Spleen (tissue), 11 donors: ENCODE data around the gene KLHL26. TPM values are rescaled to one million over a fixed set of nuclear protein-coding genes. Genes with fewer than 3 reads are reported as not detected.

ENCODE experiments used
- DNase-seq: peaks from one replicate; pipeline ENCODE4 v3.0.0-alpha.2; 2020
- H3K27ac ChIP-seq, 8 donors: fragments of 200-600 bp; sonication (generic) in 7 of 8; 1 replicate in 4 of 8; 2 replicates in 4 of 8; pipeline versions ENCODE4 v1.5.0 to v1.8.0; 2016 to 2021; ENCODE audit warnings: inconsistent platforms in 4 of 8, mild to moderate bottlenecking in 4 of 8, moderate library complexity in 1 of 8
- H3K27me3 ChIP-seq, 7 donors: fragments of 200-600 bp; sonication (generic) in 6 of 7; replicated peaks in 1 of 7; 1 replicate in 4 of 7; 2 replicates in 3 of 7; pipeline versions ENCODE4 v1.5.0 to v1.8.0; 2016 to 2021; ENCODE audit warnings: inconsistent platforms in 3 of 7, mild to moderate bottlenecking in 1 of 7
- H3K36me3 ChIP-seq, 6 donors: fragments of 200-600 bp; sonication (generic) in 5 of 6; 1 replicate in 4 of 6; 2 replicates in 2 of 6; pipeline versions ENCODE4 v1.5.0 to v1.8.0; 2016 to 2021; ENCODE audit warnings: inconsistent platforms in 2 of 6
- H3K4me1 ChIP-seq, 6 donors: fragments of 200-600 bp; sonication (generic) in 5 of 6; 1 replicate in 3 of 6; 2 replicates in 3 of 6; pipeline versions ENCODE4 v1.5.0 to v1.8.0; 2016 to 2021; ENCODE audit warnings: inconsistent platforms in 3 of 6
- H3K4me3 ChIP-seq, 8 donors: fragments of 200-600 bp; sonication (generic) in 7 of 8; 1 replicate in 4 of 8; 2 replicates in 4 of 8; pipeline versions ENCODE4 v1.5.0 to v1.8.0; 2016 to 2021; ENCODE audit warnings: inconsistent platforms in 4 of 8, mild to moderate bottlenecking in 4 of 8, moderate library complexity in 2 of 8
- H3K9me3 ChIP-seq, 8 donors: fragments of 200-600 bp; sonication (generic) in 7 of 8; 1 replicate in 4 of 8; 2 replicates in 4 of 8; pipeline versions ENCODE4 v1.5.0 to v1.8.0; 2016 to 2021; ENCODE audit warnings: inconsistent platforms in 4 of 8
- POLR2A ChIP-seq, 3 donors: fragments of 450-650 bp; IDR thresholded peaks; one replicate each; pipeline ENCODE4 v1.5.1; 2017; ENCODE audit warnings: antibody characterized with exemption in 3 of 3, mild to moderate bottlenecking in 1 of 3
- POLR2AphosphoS5 ChIP-seq, 3 donors: sonication (generic); formaldehyde crosslinking; IDR thresholded peaks; one replicate each; pipeline ENCODE4 v1.5.1; 2017; ENCODE audit warnings: antibody characterized with exemption in 3 of 3
- WGBS, 5 donors: extraction: QIAGEN DNeasy Blood & Tissue Kit in 3 of 5; methylation state at CpG; one replicate each; pipeline versions ENCODE4 v1.1.5 to v1.1.7; 2013 to 2018; 5-methylcytosine and 5-hydroxymethylcytosine counted together
- intact Hi-C: fragments of 100-400 bp; cut with DNase I; formaldehyde crosslinking; loops from one replicate; pipeline ENCODE4 v1.15.0; 2023; ENCODE audit warnings: low total_unique reads
- polyA plus RNA-seq, 3 donors: library from polyadenylated mRNA; stranded (reverse); fragments of 200-250 nt; gene quantifications; one replicate each; pipeline ENCODE4 v1.2.1, GENCODE V29; 2013
- total RNA-seq, 7 donors: library from RNA; depleted of rRNA in 3 of 7; stranded (reverse); fragments of >200 nt in 3 of 7; fragmentation: NEBNext Ultra II Directional in 4 of 7; extraction: Animal tissue kit (Norgen Biotek cat#: 25700) in 4 of 7; gene quantifications; one replicate each; pipeline versions ENCODE4 v1.1.0 to v1.2.1, GENCODE V29; 2016 to 2021
- TF ChIP-seq, protein P1 (sequence below), 11 experiments: fragments of 200-600 bp in 7 of 11; fragments of 450-650 bp in 4 of 11; sonication (generic) in 4 of 11; IDR thresholded peaks in 8 of 11; conservative IDR thresholded peaks in 3 of 11; 1 replicate in 7 of 11; 2 replicates in 4 of 11; pipeline versions ENCODE4 v1.4.0 to v1.8.0; 2016 to 2021; ENCODE audit warnings: antibody characterized with exemption in 11 of 11, inconsistent platforms in 4 of 11, mild to moderate bottlenecking in 1 of 11
- donor health status: healthy with polysubstance abuse.
- donor health status: DM: no; HTN: no; CAD: no; lungs with moderate emphysema.
- donor health status: DM: no; HTN: no; CAD: no.
- donor health status: Bipolar disorder and iron deficiency.
- donor health status: healthy.
- donor health status: DM: no; HTN: no; CAD: no.
- donor health status: DM: yes; HTN: yes; CAD: no.

KLHL26 gene
- total and polyA plus RNA-seq, 10 donors, result 1.7 to 23.1 (median 7.2) TPM

- no peak for TF ChIP-seq POLR2A (IDR thresholded peaks at IDR 0.05)
- TF ChIP-seq, protein P1, sequence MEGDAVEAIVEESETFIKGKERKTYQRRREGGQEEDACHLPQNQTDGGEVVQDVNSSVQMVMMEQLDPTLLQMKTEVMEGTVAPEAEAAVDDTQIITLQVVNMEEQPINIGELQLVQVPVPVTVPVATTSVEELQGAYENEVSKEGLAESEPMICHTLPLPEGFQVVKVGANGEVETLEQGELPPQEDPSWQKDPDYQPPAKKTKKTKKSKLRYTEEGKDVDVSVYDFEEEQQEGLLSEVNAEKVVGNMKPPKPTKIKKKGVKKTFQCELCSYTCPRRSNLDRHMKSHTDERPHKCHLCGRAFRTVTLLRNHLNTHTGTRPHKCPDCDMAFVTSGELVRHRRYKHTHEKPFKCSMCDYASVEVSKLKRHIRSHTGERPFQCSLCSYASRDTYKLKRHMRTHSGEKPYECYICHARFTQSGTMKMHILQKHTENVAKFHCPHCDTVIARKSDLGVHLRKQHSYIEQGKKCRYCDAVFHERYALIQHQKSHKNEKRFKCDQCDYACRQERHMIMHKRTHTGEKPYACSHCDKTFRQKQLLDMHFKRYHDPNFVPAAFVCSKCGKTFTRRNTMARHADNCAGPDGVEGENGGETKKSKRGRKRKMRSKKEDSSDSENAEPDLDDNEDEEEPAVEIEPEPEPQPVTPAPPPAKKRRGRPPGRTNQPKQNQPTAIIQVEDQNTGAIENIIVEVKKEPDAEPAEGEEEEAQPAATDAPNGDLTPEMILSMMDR (IDR thresholded peaks at IDR 0.05 in 8 of 11, conservative IDR thresholded peaks at IDR 0.05 in 3 of 11), result no peak
- TF ChIP-seq POLR2AphosphoS5 (IDR thresholded peaks at IDR 0.05), result no peak
- Histone ChIP-seq H3K27ac (peak overlapping the region in 7 of 8 donors; percentile 43 to 87 (median 83)), H3K4me3 (peak overlapping the region; percentile 14 to 69 (median 48)), H3K27me3 (peaks cover 0 to 4% (median 0%) of the 10 kb centered on the region in 7 donors), H3K4me1 (peaks cover 12 to 52% (median 32%) of the 10 kb centered on the region in 6 donors), H3K36me3 (no peaks in the 10 kb centered on the region), H3K9me3 (no peaks in the 10 kb centered on the region)
- intact Hi-C loops, result no loop called here
- 8 to 71% (median 21%) methylated on average over 1 to 7 of the region's 7 CpGs for WGBS, 5 donors
- no peak for DNase-seq
Measured at GRCh38 chr19:18701250-18701608, 64.4 kb downstream of the KLHL26 start.

GRCh38 chr19:18704054-18704453, 67.2 kb downstream of the KLHL26 start:
- Histone ChIP-seq H3K27ac (no peak overlapping the region), H3K4me1 (peaks cover 12 to 37% (median 27%) of the 10 kb centered on the region in 6 donors), H3K36me3 (no peaks in the 10 kb centered on the region), H3K9me3 (no peaks in the 10 kb centered on the region), H3K27me3 (peaks cover 0 to 4% (median 0%) of the 10 kb centered on the region in 7 donors), H3K4me3 (no peak overlapping the region)
- 89 to 92% (median 90%) methylated on average over 4 of the region's 4 CpGs for WGBS, 5 donors
- TF ChIP-seq POLR2AphosphoS5 (IDR thresholded peaks at IDR 0.05), result no peak
- TF ChIP-seq POLR2A (IDR thresholded peaks at IDR 0.05), result no peak
- TF ChIP-seq, protein P1 (IDR thresholded peaks at IDR 0.05 in 8 of 11, conservative IDR thresholded peaks at IDR 0.05 in 3 of 11), result no peak
- intact Hi-C loops, result no loop called here
- no peak for DNase-seq

- Histone ChIP-seq H3K9me3 (no peaks in the 10 kb centered on the region), H3K4me3 (no peak overlapping the region), H3K36me3 (no peaks in the 10 kb centered on the region), H3K27ac (no peak overlapping the region), H3K27me3 (peaks cover 0 to 4% (median 0%) of the 10 kb centered on the region in 7 donors), H3K4me1 (peaks cover 12 to 37% (median 21%) of the 10 kb centered on the region in 6 donors)
- DNase-seq, result no peak
- WGBS, 5 donors, result 83 to 93% (median 92%) methylated on average over 7 of the region's 7 CpGs
- TF ChIP-seq POLR2AphosphoS5 (IDR thresholded peaks at IDR 0.05) (no peak), POLR2A (IDR thresholded peaks at IDR 0.05) (no peak)
- TF ChIP-seq, protein P1 (IDR thresholded peaks at IDR 0.05 in 8 of 11, conservative IDR thresholded peaks at IDR 0.05 in 3 of 11), result no peak
- intact Hi-C loops, result no loop called here
Measured at GRCh38 chr19:18704971-18705370, 68.1 kb downstream of the KLHL26 start.

GRCh38 chr19:18708452-18709231, 71.8 kb downstream of the KLHL26 start:
- no peaks in the 10 kb centered on the region for H3K9me3 ChIP-seq
- H3K4me1 ChIP-seq, result peaks cover 0 to 30% (median 13%) of the 10 kb centered on the region in 6 donors
- intact Hi-C loops, result no loop called here
- H3K4me3 ChIP-seq, result no peak overlapping the region
- H3K27ac ChIP-seq, result no peak overlapping the region
- H3K36me3 ChIP-seq, result peaks cover 0 to 7% (median 0%) of the 10 kb centered on the region in 6 donors
- 80 to 86% (median 82%) methylated on average over 14 to 25 of the region's 25 CpGs for WGBS, 5 donors
- no peaks in the 10 kb centered on the region for H3K27me3 ChIP-seq
- DNase-seq, result no peak
- TF ChIP-seq POLR2AphosphoS5 (IDR thresholded peaks at IDR 0.05), result no peak
